Occipital lobe (tissue), 2 donors: ENCODE results near the gene UNC13B. TPM values are rescaled to one million over a fixed set of nuclear protein-coding genes. Genes with fewer than 3 reads are reported as not detected.
"Not testable (repeated sequence)": the region's sequence is repeated elsewhere in the genome, so short reads cannot be mapped to it uniquely, and the experiment has no call there.

Source experiments
- DNase-seq: peaks from one replicate; lab custom pipeline; 2025; lab: John Stamatoyannopoulos, UW
- total RNA-seq: library from RNA; depleted of rRNA; stranded (reverse); fragments of >200 nt; gene quantifications from one replicate; pipeline ENCODE4 v1.2.3, GENCODE V29; 2014

The UNC13B gene
- total RNA-seq, 1 donor from 2014 or later, result 12.3 TPM

GRCh38 chr9:35163413-35163812 lies 1.6 kb downstream of the UNC13B start:
- no peak for DNase-seq

- DNase-seq, result no peak
Measured at GRCh38 chr9:35164711-35165110, 2.9 kb downstream of the UNC13B start.

GRCh38 chr9:35167429-35167828 lies 5.6 kb downstream of the UNC13B start:
- DNase-seq, result not testable (repeated sequence)

- DNase-seq, result no peak
Measured at GRCh38 chr9:35168963-35169362, 7.2 kb downstream of the UNC13B start.

- no peak for DNase-seq
Measured at GRCh38 chr9:35172878-35173277, 11.1 kb downstream of the UNC13B start.

GRCh38 chr9:35177520-35177919 lies 15.7 kb downstream of the UNC13B start:
- no peak for DNase-seq

GRCh38 chr9:35179347-35180280 lies 17.8 kb downstream of the UNC13B start:
- no peak for DNase-seq

GRCh38 chr9:35180801-35181200 lies 19.0 kb downstream of the UNC13B start:
- DNase-seq, result no peak

GRCh38 chr9:35182401-35182800 lies 20.6 kb downstream of the UNC13B start:
- DNase-seq, result not testable (repeated sequence)

GRCh38 chr9:35182996-35183754 lies 21.4 kb downstream of the UNC13B start:
- not testable (repeated sequence) for DNase-seq

- not testable (repeated sequence) for DNase-seq
Measured at GRCh38 chr9:35183755-35184480, 22.1 kb downstream of the UNC13B start.

GRCh38 chr9:35186524-35186923 lies 24.7 kb downstream of the UNC13B start:
- DNase-seq, result no peak

GRCh38 chr9:35190203-35190602 lies 28.4 kb downstream of the UNC13B start:
- no peak for DNase-seq

GRCh38 chr9:35191105-35191504 lies 29.3 kb downstream of the UNC13B start:
- no peak for DNase-seq

- no peak for DNase-seq
Measured at GRCh38 chr9:35193762-35194161, 32.0 kb downstream of the UNC13B start.

GRCh38 chr9:35195683-35196082 lies 33.9 kb downstream of the UNC13B start:
- no peak for DNase-seq

- no peak for DNase-seq
Measured at GRCh38 chr9:35198191-35198590, 36.4 kb downstream of the UNC13B start.

- DNase-seq, result no peak
Measured at GRCh38 chr9:35203528-35203927, 41.7 kb downstream of the UNC13B start.

- DNase-seq, result no peak
Measured at GRCh38 chr9:35205340-35205739, 43.5 kb downstream of the UNC13B start.

GRCh38 chr9:35211854-35212253 lies 50.0 kb downstream of the UNC13B start:
- DNase-seq, result no peak

GRCh38 chr9:35220659-35221338 lies 59.0 kb downstream of the UNC13B start:
- DNase-seq, result no peak
